ENCODE results near the gene ZC3H12C. TPM values are rescaled to one million over a fixed set of nuclear protein-coding genes. Genes with fewer than 3 reads are reported as not detected.

ZC3H12C gene
- total and polyA plus RNA-seq, 10 of the 15 experiments (the other 5 are each of a cell fraction or from before 2014, with no cell fraction given): 0.31 to 31.0 (median 3.7) TPM

DNA sequence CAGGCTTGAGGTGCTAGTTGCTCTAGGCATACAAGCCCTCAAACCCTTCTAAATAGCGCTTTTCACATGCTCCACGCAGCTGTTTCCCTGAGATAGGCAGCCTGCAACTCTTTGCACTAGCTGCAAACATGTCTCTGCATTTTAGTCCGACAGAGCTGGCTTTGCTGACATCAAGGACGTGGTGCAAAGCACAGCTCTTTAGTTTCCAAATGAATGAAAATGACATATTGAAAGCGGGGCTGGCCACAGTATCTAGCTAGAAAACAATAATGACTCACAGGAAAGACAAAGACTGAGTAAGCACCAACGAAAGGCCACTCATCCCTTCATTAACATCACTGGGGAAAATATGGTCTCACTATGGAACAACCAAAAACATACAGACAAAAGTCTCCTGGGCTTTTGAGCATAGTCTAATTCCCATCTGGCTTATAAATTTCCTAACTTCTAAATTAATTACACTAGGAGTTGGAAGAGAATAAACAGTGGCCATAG is 15.3 kb upstream of the ZC3H12C start (continued):
- peak; percentile 85; the same call in 1 of the 2 replicates for TF ChIP-seq ZNF687 (IDR thresholded peaks at IDR 0.05)
- peak; percentile 64 for TF ChIP-seq POLR2AphosphoS5 (IDR thresholded peaks at IDR 0.05; ENCODE audit: low read length)
- peak; percentile 70 for TF ChIP-seq MEF2B (IDR thresholded peaks at IDR 0.05; ENCODE audit: partially characterized antibody, poor library complexity, severe bottlenecking)
- 0 out of 2 replicates have a peak, but pooled peaks have one; percentile 43 for TF ChIP-seq MTA3 (IDR thresholded peaks at IDR 0.05; ENCODE audit: borderline replicate concordance, low read length)
- TF ChIP-seq NR2C2 (IDR thresholded peaks at IDR 0.05; ENCODE audit: borderline replicate concordance, control insufficient read depth, insufficient read length, low read depth): no peak
- TF ChIP-seq BCL3 (IDR thresholded peaks at IDR 0.05; ENCODE audit: borderline replicate concordance, insufficient read depth, low read depth, low read length, poor library complexity, severe bottlenecking): peak; percentile 67
- peak; percentile 96; the same call in 1 of the 2 replicates for TF ChIP-seq STAT3 (IDR thresholded peaks at IDR 0.05; ENCODE audit: low read depth, low read length)
- TF ChIP-seq BRCA1 (IDR thresholded peaks at IDR 0.05; ENCODE audit: low read depth, low read length): no peak
- TF ChIP-seq FOXK2 (IDR thresholded peaks at IDR 0.05): no peak
- no peak for TF ChIP-seq IRF5 (IDR thresholded peaks at IDR 0.05; ENCODE audit: borderline replicate concordance)
- no peak for TF ChIP-seq TCF7 (IDR thresholded peaks at IDR 0.05; ENCODE audit: borderline replicate concordance)
- no peak for TF ChIP-seq HCFC1 (IDR thresholded peaks at IDR 0.05; ENCODE audit: low read length)
- TF ChIP-seq KDM1A (IDR thresholded peaks at IDR 0.05; ENCODE audit: borderline replicate concordance): no peak
- TF ChIP-seq BACH1 (IDR thresholded peaks at IDR 0.05; ENCODE audit: borderline replicate concordance): peak; percentile 77; the same call in 1 of the 2 replicates
- peak; percentile 89 for TF ChIP-seq FOXM1 (IDR thresholded peaks at IDR 0.05; ENCODE audit: low read depth, low read length)
- TF ChIP-seq JUND (IDR thresholded peaks at IDR 0.05; ENCODE audit: low read depth, low read length): peak; percentile 38; the same call in 1 of the 2 replicates
- TF ChIP-seq SREBF1 (IDR thresholded peaks at IDR 0.05; ENCODE audit: low read length): 0 out of 2 replicates have a peak, but pooled peaks have one; percentile 24
- peak; percentile 86 for TF ChIP-seq EED (IDR thresholded peaks at IDR 0.05; ENCODE audit: low read depth)
- peak; percentile 92 for TF ChIP-seq NFIC (IDR thresholded peaks at IDR 0.05; ENCODE audit: low read depth, low read length)
- peak; percentile 90 for TF ChIP-seq BCL11A (IDR thresholded peaks at IDR 0.05; ENCODE audit: low read depth, low read length)
- peak; percentile 84 to 91 for TF ChIP-seq EP300 (IDR thresholded peaks at IDR 0.05; ENCODE audit: borderline replicate concordance in 1 of 2, control insufficient read depth in 1 of 2, low read depth in 2 of 2, low read length in 2 of 2)
- TF ChIP-seq SMC3 (IDR thresholded peaks at IDR 0.05; ENCODE audit: borderline replicate concordance, low read length): peak; percentile 15; the same call in 1 of the 2 replicates
- TF ChIP-seq ZZZ3 (IDR thresholded peaks at IDR 0.05; ENCODE audit: control insufficient read depth, insufficient read length, low read depth): no peak
- TF ChIP-seq IKZF1 (conservative IDR thresholded peaks at IDR 0.05): peak; percentile 68
- TF ChIP-seq ZNF24 (IDR thresholded peaks at IDR 0.05): peak; percentile 84
- TF ChIP-seq NFXL1 (IDR thresholded peaks at IDR 0.05; ENCODE audit: borderline replicate concordance): no peak
